GM12874 (cell line): ENCODE results near the gene PDZD7.

Experiments used
- TF ChIP-seq, protein P1 (sequence below): IDR thresholded peaks from 2 replicates; pipeline ENCODE4 v1.5.1; 2011; ENCODE audit warnings: low read depth, mild to moderate bottlenecking, control low read depth, low read length, moderate library complexity; ENCODE audit not compliant: insufficient read depth

Gene PDZD7

DNA sequence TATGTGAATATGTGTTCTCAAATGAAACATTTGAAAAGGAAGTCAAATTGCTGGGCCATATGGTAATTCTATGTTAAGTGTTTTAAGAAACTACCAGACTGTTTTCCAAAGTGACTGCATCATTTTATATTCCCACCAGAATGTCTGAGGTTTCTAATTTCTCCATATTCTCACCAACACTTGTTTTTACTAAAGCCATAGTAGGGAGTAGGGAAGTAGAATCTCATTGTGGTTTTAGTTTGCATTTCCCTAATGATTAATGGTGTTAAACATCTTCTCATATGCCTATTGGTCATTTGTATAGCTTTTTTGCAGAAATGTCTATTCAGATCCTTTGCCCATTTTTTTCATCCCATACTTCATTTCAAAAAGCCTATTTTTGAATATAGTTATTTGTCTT lies 70.7 kb downstream of the PDZD7 start:
- TF ChIP-seq, protein P1, sequence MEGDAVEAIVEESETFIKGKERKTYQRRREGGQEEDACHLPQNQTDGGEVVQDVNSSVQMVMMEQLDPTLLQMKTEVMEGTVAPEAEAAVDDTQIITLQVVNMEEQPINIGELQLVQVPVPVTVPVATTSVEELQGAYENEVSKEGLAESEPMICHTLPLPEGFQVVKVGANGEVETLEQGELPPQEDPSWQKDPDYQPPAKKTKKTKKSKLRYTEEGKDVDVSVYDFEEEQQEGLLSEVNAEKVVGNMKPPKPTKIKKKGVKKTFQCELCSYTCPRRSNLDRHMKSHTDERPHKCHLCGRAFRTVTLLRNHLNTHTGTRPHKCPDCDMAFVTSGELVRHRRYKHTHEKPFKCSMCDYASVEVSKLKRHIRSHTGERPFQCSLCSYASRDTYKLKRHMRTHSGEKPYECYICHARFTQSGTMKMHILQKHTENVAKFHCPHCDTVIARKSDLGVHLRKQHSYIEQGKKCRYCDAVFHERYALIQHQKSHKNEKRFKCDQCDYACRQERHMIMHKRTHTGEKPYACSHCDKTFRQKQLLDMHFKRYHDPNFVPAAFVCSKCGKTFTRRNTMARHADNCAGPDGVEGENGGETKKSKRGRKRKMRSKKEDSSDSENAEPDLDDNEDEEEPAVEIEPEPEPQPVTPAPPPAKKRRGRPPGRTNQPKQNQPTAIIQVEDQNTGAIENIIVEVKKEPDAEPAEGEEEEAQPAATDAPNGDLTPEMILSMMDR = no peak
